Measurements from ENCODE around the gene NDUFS2. TPM values are rescaled to one million over a fixed set of nuclear protein-coding genes. Genes with fewer than 3 reads are reported as not detected.
A peak's percentile ranks its signal among the peaks of the same experiment; 100 is the strongest.

NDUFS2 gene
- total and polyA plus RNA-seq, 9 of the 15 experiments (the other 6 are each of a cell fraction or from before 2014, with no cell fraction given), result 70.0 to 176 (median 141) TPM

DNA sequence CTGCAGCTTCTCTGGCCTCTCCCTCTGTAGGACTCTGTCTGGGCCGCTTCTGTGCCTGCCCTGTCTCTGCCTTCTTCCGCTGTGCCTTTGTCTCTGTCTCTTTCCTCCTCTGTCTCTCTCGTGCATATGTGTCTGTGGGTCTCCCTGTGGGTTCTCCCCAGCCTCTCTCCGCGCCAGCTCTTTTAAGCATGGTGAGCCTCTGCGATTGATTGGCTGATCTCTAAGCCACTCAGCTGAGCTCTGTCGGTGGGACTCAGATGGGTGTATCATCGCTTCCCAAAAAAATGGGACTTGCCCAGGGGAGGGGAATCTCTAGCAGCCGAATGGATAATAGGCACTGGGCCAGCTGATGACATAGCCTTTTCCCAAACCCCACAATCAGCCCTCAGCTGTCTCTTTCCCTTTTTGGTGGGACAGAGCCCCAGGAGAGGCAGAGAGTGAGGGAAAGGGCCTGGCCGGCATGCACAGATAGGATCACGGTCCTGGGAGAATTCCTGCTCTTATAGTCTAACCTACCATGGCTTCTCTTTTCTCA is 3.2 kb upstream of the NDUFS2 start, which contains the start of gene ADAMTS4 (continued):
- TF ChIP-seq, protein P1, sequence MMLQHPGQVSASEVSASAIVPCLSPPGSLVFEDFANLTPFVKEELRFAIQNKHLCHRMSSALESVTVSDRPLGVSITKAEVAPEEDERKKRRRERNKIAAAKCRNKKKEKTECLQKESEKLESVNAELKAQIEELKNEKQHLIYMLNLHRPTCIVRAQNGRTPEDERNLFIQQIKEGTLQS (IDR thresholded peaks at IDR 0.05), result peak; percentile 25; the same call in 1 of the 2 replicates
- TF ChIP-seq, protein P1 (CRISPR knock-in tag; conservative IDR thresholded peaks at IDR 0.05), result no peak
- TF ChIP-seq, protein P2, sequence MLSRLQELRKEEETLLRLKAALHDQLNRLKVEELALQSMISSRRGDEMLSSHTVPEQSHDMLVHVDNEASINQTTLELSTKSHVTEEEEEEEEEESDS (CRISPR knock-in tag; IDR thresholded peaks at IDR 0.05), result no peak
- TF ChIP-seq NR2C1 (IDR thresholded peaks at IDR 0.05) (peak; percentile 27; the same call in 1 of the 2 replicates), NR2C1 (tag; IDR thresholded peaks at IDR 0.05) (no peak), USF2 (CRISPR knock-in tag; IDR thresholded peaks at IDR 0.05) (no peak), SMARCC2 (IDR thresholded peaks at IDR 0.05; ENCODE audit: low read depth) (no peak), YY1 (IDR thresholded peaks at IDR 0.05; ENCODE audit: borderline replicate concordance in 1 of 3, control insufficient read depth in 1 of 3, extremely low read depth in 1 of 3, insufficient read depth in 3 of 3, insufficient read length in 1 of 3, insufficient replicate concordance in 2 of 3, low read depth in 1 of 3, low read length in 2 of 3) (peak in 1 of 3 experiments; percentile 0)
- TF ChIP-seq, protein P3, sequence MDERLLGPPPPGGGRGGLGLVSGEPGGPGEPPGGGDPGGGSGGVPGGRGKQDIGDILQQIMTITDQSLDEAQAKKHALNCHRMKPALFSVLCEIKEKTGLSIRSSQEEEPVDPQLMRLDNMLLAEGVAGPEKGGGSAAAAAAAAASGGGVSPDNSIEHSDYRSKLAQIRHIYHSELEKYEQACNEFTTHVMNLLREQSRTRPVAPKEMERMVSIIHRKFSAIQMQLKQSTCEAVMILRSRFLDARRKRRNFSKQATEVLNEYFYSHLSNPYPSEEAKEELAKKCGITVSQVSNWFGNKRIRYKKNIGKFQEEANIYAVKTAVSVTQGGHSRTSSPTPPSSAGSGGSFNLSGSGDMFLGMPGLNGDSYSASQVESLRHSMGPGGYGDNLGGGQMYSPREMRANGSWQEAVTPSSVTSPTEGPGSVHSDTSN (CRISPR knock-in tag; IDR thresholded peaks at IDR 0.05; ENCODE audit: low read depth), result no peak
- TF ChIP-seq, protein P3 (tag; conservative IDR thresholded peaks at IDR 0.05; ENCODE audit: low read depth), result peak; percentile 63; the same call in 1 of the 2 replicates
